ENCODE data around the gene PLCD3. TPM values are rescaled to one million over a fixed set of nuclear protein-coding genes. Genes with fewer than 3 reads are reported as not detected.

PLCD3 gene
- total and polyA plus RNA-seq, 2 of the 4 experiments (the other 2 are of a cell fraction): 5.6 to 36.6 TPM

- Histone ChIP-seq H3K4me2 (ENCODE audit: low read depth, low read length) (no peak overlapping the region), H2AK9ac (replicated peaks; ENCODE audit: low read depth, low read length, poor library complexity) (no peak overlapping the region), H3K9me3 (ENCODE audit: control insufficient read depth, insufficient read depth, low read length) (no peaks in the 10 kb centered on the region), H3K9me1 (ENCODE audit: insufficient read depth, low read length) (peaks cover 6% of the 10 kb centered on the region; the same call in 1 of the 2 replicates), H3K18ac (ENCODE audit: low read depth, low read length) (no peak overlapping the region), H4K91ac (ENCODE audit: insufficient read depth, low read depth, low read length) (no peak overlapping the region), H3K4ac (ENCODE audit: low read depth, low read length) (no peak overlapping the region), H3K4me1 (ENCODE audit: control insufficient read depth, insufficient read depth, low read length) (peaks cover 8% of the 10 kb centered on the region; the same call in 1 of the 2 replicates), H3K56ac (ENCODE audit: extremely low read depth, insufficient read depth, low read length) (no peak overlapping the region), H2AFZ (replicated peaks; ENCODE audit: low read length, poor library complexity) (no peak overlapping the region), H3K14ac (replicated peaks; ENCODE audit: low read depth, low read length) (no peak overlapping the region), H3K23ac (ENCODE audit: low read depth, low read length) (no peak overlapping the region), H3K27me3 (ENCODE audit: control insufficient read depth, insufficient read depth, low read length) (no peaks in the 10 kb centered on the region), H3K4me3 (ENCODE audit: insufficient read depth, low read depth, low read length) (no peak overlapping the region), H2BK5ac (ENCODE audit: low read depth, low read length, poor library complexity, severe bottlenecking) (no peak overlapping the region), H2AK5ac (ENCODE audit: low read depth, low read length) (no peak overlapping the region), H4K8ac (ENCODE audit: low read depth in 2 of 2, low read length in 2 of 2) (no peak overlapping the region), H3K9ac (ENCODE audit: low read depth, low read length) (no peak overlapping the region), H3K36me3 (ENCODE audit: control insufficient read depth, insufficient read depth, low read length) (peaks cover 33% of the 10 kb centered on the region; the same call in 1 of the 2 replicates), H4K5ac (ENCODE audit: low read depth, low read length) (no peak overlapping the region), H4K20me1 (ENCODE audit: insufficient read depth, low read length) (no peaks in the 10 kb centered on the region), H2BK120ac (ENCODE audit: low read depth, low read length) (no peak overlapping the region), H3K79me1 (ENCODE audit: low read depth in 1 of 2, low read length in 2 of 2) (peaks cover 13 to 18% of the 10 kb centered on the region in 2 experiments), H2BK15ac (ENCODE audit: low read depth, low read length) (no peak overlapping the region), H2BK20ac (ENCODE audit: low read depth, low read length) (no peak overlapping the region), H3K27ac (ENCODE audit: insufficient read depth, low read length) (no peak overlapping the region)
- intact Hi-C loops (cut with micrococcal nuclease): no loop called here
- BruUV-seq (replicated peaks): no TSS peak
- DNase-seq (no peak), ATAC-seq (ENCODE audit: low read depth) (no peak)
- no peak for TF ChIP-seq RFX5 (IDR thresholded peaks at IDR 0.05; ENCODE audit: low read depth, low read length)
- no peak for TF ChIP-seq USF2 (IDR thresholded peaks at IDR 0.05; ENCODE audit: low read depth, low read length)
- TF ChIP-seq CHD1 (IDR thresholded peaks at IDR 0.05; ENCODE audit: low read depth, low read length): no peak
- TF ChIP-seq RAD21 (IDR thresholded peaks at IDR 0.05; ENCODE audit: low read length): no peak
- TF ChIP-seq MAZ (IDR thresholded peaks at IDR 0.05; ENCODE audit: borderline replicate concordance, low read depth, low read length): no peak
- TF ChIP-seq FOS (IDR thresholded peaks at IDR 0.05; ENCODE audit: low read depth, low read length): no peak
- no peak for TF ChIP-seq BHLHE40 (IDR thresholded peaks at IDR 0.05; ENCODE audit: low read depth, low read length)
- no peak for TF ChIP-seq CTCF (conservative IDR thresholded peaks at IDR 0.05; ENCODE audit: low read depth, low read length)
- TF ChIP-seq SMC3 (IDR thresholded peaks at IDR 0.05; ENCODE audit: low read depth, low read length): no peak
- no peak for TF ChIP-seq POLR2A (IDR thresholded peaks at IDR 0.05; ENCODE audit: low read depth, low read length)
- no peak for TF ChIP-seq NFE2L2 (IDR thresholded peaks at IDR 0.05; ENCODE audit: low read depth, low read length)
- no peak for TF ChIP-seq RCOR1 (IDR thresholded peaks at IDR 0.05; ENCODE audit: insufficient replicate concordance, low read length)
- TF ChIP-seq CEBPB (IDR thresholded peaks at IDR 0.05; ENCODE audit: low read depth, low read length): no peak
- TF ChIP-seq MAFK (IDR thresholded peaks at IDR 0.05; ENCODE audit: low read depth, low read length): no peak
- no peak for TF ChIP-seq MXI1 (IDR thresholded peaks at IDR 0.05; ENCODE audit: borderline replicate concordance, low read depth, low read length)
- dilution Hi-C loops (cut with HindIII; ENCODE audit: low sequenced_read_pairs, unreplicated experiment): no loop called here
- ChIA-PET CTCF (interaction anchor here (1.2 to 1.5 kb wide), 2 partner anchors 17 to 79 kb away, joined by 3 to 7 read pairs; partner anchors contain the start of gene ACBD4), POLR2A (ENCODE audit: unreplicated experiment) (no interaction called here)
- in situ Hi-C loops (cut with MboI; ENCODE audit: low sequenced_read_pairs): no loop called here
- 96% methylated on average over 3 of the region's 20 CpGs; no CpG with 5 or more reads in 1 of the 2 experiments for WGBS, 2 experiments (ENCODE audit: extremely low coverage in 2 of 2, insufficient read length in 1 of 2)
Observed at GRCh38 chr17:45117848-45118646, 14.3 kb downstream of the PLCD3 start.
